Fibroblast of lung (primary cell): ENCODE measurements around the gene CD83. TPM values are rescaled to one million over a fixed set of nuclear protein-coding genes. Genes with fewer than 3 reads are reported as not detected.

ENCODE experiments used
- DNase-seq, 2 donors: peaks; one replicate each; pipeline versions ENCODE4 v3.0.0 to v3.0.0-alpha.2; 2010; ENCODE audit warnings: low read depth in 2 of 2
- H2AFZ ChIP-seq: 2 replicates; pipeline ENCODE4 v1.5.1; 2012; ENCODE audit warnings: low read length, control low read depth, inconsistent platforms
- H3K27ac ChIP-seq: 2 replicates; pipeline ENCODE4 v1.5.1; 2011; ENCODE audit warnings: low read length, control low read depth; ENCODE audit not compliant: insufficient read depth
- H3K27me3 ChIP-seq: 2 replicates; pipeline ENCODE4 v1.5.1; 2011; ENCODE audit warnings: mild to moderate bottlenecking, low read length; ENCODE audit not compliant: control insufficient read depth, insufficient read depth
- H3K36me3 ChIP-seq: 2 replicates; pipeline ENCODE4 v1.5.1; 2011; ENCODE audit warnings: low read length; ENCODE audit not compliant: control insufficient read depth, insufficient read depth
- H3K4me1 ChIP-seq: 2 replicates; pipeline ENCODE4 v1.5.1; 2011; ENCODE audit warnings: low read length; ENCODE audit not compliant: control insufficient read depth, insufficient read depth; ENCODE audit errors: extremely low read depth
- H3K4me2 ChIP-seq: 2 replicates; pipeline ENCODE4 v1.5.1; 2011; ENCODE audit warnings: low read length, control low read depth; ENCODE audit not compliant: insufficient read depth; ENCODE audit errors: extremely low read depth
- H3K4me3 ChIP-seq, 4 experiments: fragments of 200-600 bp in 1 of 4; sonication (generic) in 1 of 4; replicated peaks in 1 of 4; 2 replicates each; pipeline ENCODE4 v1.5.1; 2011 to 2016; ENCODE audit warnings: low read length in 4 of 4, low read depth in 3 of 4, mild to moderate bottlenecking in 3 of 4, control low read depth in 2 of 4, inconsistent platforms in 1 of 4, mixed read lengths in 1 of 4; ENCODE audit not compliant: insufficient read depth in 1 of 4; ENCODE audit errors: control extremely low read depth in 1 of 4
- H3K79me2 ChIP-seq: 2 replicates; pipeline ENCODE4 v1.5.1; 2012; ENCODE audit warnings: mild to moderate bottlenecking, low read length, inconsistent platforms; ENCODE audit not compliant: control insufficient read depth, insufficient read depth
- H3K9ac ChIP-seq: 2 replicates; pipeline ENCODE4 v1.5.1; 2011; ENCODE audit warnings: mild to moderate bottlenecking, low read length, control low read depth; ENCODE audit not compliant: insufficient read depth
- H3K9me3 ChIP-seq: 2 replicates; pipeline ENCODE4 v1.5.1; 2012; ENCODE audit warnings: low read depth, low read length; ENCODE audit not compliant: control insufficient read depth, insufficient read depth
- H4K20me1 ChIP-seq: 2 replicates; pipeline ENCODE4 v1.5.1; 2011; ENCODE audit warnings: low read length; ENCODE audit not compliant: control insufficient read depth, insufficient read depth; ENCODE audit errors: extremely low read depth
- CTCF ChIP-seq, 2 donors: IDR thresholded peaks in 1 of 2; conservative IDR thresholded peaks in 1 of 2; 1 replicate in 1 of 2; 2 replicates in 1 of 2; pipeline ENCODE4 v1.5.1; 2011 to 2012; ENCODE audit warnings: low read length in 2 of 2, control low read depth in 1 of 2, inconsistent platforms in 1 of 2, low read depth in 1 of 2, mild to moderate bottlenecking in 1 of 2
- EZH2 ChIP-seq: IDR thresholded peaks from 2 replicates; pipeline ENCODE4 v1.5.1; 2012; ENCODE audit warnings: low read length, control low read depth, mild to moderate bottlenecking; ENCODE audit errors: missing control alignments
- polyA plus RNA-seq, 2 donors: library from polyadenylated mRNA; depleted of rRNA in 1 of 2; stranded (reverse) in 1 of 2; unstranded in 1 of 2; fragments of >200 nt; gene quantifications; 2 replicates each; pipeline ENCODE4 v1.2.1, GENCODE V29; 2011 to 2012; ENCODE audit warnings: missing spikeins in 1 of 2
- total RNA-seq: library from RNA; depleted of rRNA; stranded (reverse); fragments of >200 nt; gene quantifications from 2 replicates; pipeline ENCODE4 v1.2.1, GENCODE V29; 2014

The CD83 gene
- total and polyA plus RNA-seq, 2 donors (not counting 1 experiment from before 2014, with no cell fraction given), result 2.1 to 5.0 TPM

GRCh38 chr6:14102383-14102782 is 15.2 kb upstream of the CD83 start:
- H3K79me2 ChIP-seq, result no peaks in the 10 kb centered on the region
- DNase-seq, result no peak
- no peaks in the 10 kb centered on the region for H3K4me1 ChIP-seq
- H3K27me3 ChIP-seq, result peaks cover 9% of the 10 kb centered on the region
- no peak overlapping the region for H3K4me3 ChIP-seq
- no peak overlapping the region for H3K4me2 ChIP-seq
- H3K9ac ChIP-seq, result no peak overlapping the region
- H3K36me3 ChIP-seq, result no peaks in the 10 kb centered on the region
- no peak overlapping the region for H2AFZ ChIP-seq
- H4K20me1 ChIP-seq, result no peaks in the 10 kb centered on the region
- no peaks in the 10 kb centered on the region for H3K9me3 ChIP-seq
- TF ChIP-seq CTCF (conservative IDR thresholded peaks at IDR 0.05 in 1 of 2, IDR thresholded peaks at IDR 0.05 in 1 of 2; ENCODE audit: low read depth in 1 of 2, low read length in 2 of 2), result no peak
- no peak for TF ChIP-seq EZH2
- no peak overlapping the region for H3K27ac ChIP-seq

- H3K79me2 ChIP-seq, result no peaks in the 10 kb centered on the region
- peaks cover 12% of the 10 kb centered on the region for H3K27me3 ChIP-seq
- H3K9me3 ChIP-seq, result no peaks in the 10 kb centered on the region
- DNase-seq, result no peak
- H3K27ac ChIP-seq, result no peak overlapping the region
- H2AFZ ChIP-seq, result no peak overlapping the region
- TF ChIP-seq CTCF (conservative IDR thresholded peaks at IDR 0.05 in 1 of 2, IDR thresholded peaks at IDR 0.05 in 1 of 2; ENCODE audit: low read depth in 1 of 2, low read length in 2 of 2) (no peak), EZH2 (no peak)
- no peaks in the 10 kb centered on the region for H3K4me1 ChIP-seq
- H4K20me1 ChIP-seq, result no peaks in the 10 kb centered on the region
- no peaks in the 10 kb centered on the region for H3K36me3 ChIP-seq
- no peak overlapping the region for H3K9ac ChIP-seq
- H3K4me3 ChIP-seq, result no peak overlapping the region
- H3K4me2 ChIP-seq, result no peak overlapping the region
These were observed 12.0 kb upstream of the CD83 start for GRCh38 chr6:14105547-14105946.

GRCh38 chr6:14107000-14107399 is 10.6 kb upstream of the CD83 start:
- DNase-seq, result no peak
- no peaks in the 10 kb centered on the region for H3K4me1 ChIP-seq
- no peak overlapping the region for H3K9ac ChIP-seq
- no peak overlapping the region for H2AFZ ChIP-seq
- no peaks in the 10 kb centered on the region for H3K79me2 ChIP-seq
- H3K4me2 ChIP-seq, result no peak overlapping the region
- H4K20me1 ChIP-seq, result no peaks in the 10 kb centered on the region
- no peak overlapping the region for H3K4me3 ChIP-seq
- TF ChIP-seq EZH2 (no peak), CTCF (conservative IDR thresholded peaks at IDR 0.05 in 1 of 2, IDR thresholded peaks at IDR 0.05 in 1 of 2; ENCODE audit: low read depth in 1 of 2, low read length in 2 of 2) (no peak)
- no peaks in the 10 kb centered on the region for H3K9me3 ChIP-seq
- H3K27me3 ChIP-seq, result peaks cover 9% of the 10 kb centered on the region
- H3K27ac ChIP-seq, result no peak overlapping the region
- no peaks in the 10 kb centered on the region for H3K36me3 ChIP-seq
